Embryonic facial prominence (tissue), 1 donor: ENCODE results near the gene PCP2.

Experiments used
- DNase-seq: peaks from one replicate; pipeline ENCODE4 v3.0.0-alpha.2; 2016; ENCODE audit errors: extremely low spot score

The PCP2 gene

DNA sequence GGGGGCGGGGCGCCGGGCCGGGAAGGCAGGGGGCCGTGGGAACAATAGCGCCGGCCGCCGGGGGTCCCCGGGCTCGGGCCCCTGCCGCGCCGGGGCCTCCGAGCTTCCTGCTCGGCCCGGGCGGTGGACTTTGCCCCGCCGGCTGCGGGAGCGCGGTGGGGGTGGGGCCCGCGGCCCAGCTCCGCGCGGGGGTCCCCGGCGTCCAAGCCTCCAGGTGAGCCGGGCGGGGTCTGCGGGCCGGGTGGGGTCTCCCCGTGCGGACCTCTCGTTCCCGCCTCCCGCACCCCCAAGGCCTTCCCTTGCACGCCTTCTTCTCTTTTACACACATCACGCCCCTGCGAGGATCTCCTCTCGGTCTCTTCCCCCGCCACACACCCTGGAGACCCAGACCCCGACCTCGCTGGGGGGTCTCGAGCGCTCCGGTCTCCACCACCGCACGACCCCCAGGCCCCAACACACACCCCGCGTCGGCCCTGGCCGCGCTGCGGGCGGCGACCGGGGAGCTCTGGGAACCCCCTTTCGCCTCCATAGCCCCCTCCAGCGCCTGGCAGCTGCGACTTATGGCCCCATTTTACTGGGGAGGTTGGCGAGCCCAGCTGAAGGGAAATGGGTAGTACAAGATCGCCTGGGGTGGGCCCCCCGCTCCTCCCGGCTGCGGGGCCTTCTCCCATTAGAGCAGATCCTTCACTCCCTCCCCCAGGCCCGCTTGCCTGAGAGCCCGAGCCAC lies 37.1 kb downstream of the PCP2 start:
- DNase-seq: no peak

DNA sequence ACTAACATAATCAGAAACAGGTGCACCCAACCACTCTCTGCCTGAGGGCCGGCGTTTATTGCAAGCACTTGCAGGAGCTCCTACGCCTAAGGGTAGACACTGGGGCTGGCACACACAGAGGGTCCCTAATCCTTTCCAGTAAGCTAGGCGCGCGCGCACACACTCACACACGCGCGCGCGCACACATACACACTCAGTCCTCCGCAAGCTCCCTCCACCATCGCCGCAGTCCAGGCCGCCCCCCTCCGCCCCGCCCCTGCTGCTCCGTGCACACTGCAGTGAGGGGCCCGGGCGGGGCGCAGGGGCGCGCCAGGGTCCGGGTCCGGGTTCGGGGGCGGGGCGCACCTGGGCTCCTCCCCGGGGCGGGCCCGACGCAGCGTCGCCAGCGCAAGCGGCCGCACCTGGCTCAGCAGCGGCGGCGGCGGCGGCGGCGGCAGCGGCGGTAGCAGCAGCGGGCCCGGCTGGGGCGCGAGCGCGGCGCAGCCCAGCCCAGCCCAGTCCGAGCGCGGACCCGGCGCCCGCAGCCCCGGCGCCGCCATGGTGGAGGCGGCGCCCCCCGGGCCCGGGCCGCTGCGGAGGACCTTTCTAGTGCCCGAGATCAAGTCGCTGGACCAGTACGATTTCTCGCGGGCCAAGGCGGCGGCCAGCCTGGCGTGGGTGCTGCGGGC lies 37.9 kb downstream of the PCP2 start, which contains the start of gene CAMSAP3:
TSS of gene CAMSAP3 (plus strand) at position 398 of the 668 bp plus-strand sequence. CDS start at position 538, 140 bp downstream.
- DNase-seq: peak; percentile 30

DNA sequence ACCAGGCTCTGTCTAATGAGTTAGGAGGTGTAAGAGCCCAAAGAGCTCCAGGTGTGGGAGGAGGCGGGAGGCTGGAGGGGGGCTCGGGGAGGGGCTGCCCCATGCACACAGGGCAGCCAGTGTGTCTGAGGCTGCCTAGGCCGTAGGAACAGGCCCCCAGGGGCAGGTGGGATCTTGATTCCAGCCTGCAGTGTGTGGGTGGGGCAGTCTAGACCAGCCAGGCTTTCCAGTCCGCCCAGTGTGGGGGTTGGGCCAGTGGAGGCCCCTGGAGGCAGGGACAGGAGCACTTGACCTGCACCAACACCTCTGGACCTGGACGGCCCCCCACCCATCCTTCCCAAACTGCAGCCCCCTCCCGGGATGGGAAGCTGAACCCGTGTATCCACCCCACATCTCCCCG lies 43.3 kb downstream of the PCP2 start:
- no peak for DNase-seq

DNA sequence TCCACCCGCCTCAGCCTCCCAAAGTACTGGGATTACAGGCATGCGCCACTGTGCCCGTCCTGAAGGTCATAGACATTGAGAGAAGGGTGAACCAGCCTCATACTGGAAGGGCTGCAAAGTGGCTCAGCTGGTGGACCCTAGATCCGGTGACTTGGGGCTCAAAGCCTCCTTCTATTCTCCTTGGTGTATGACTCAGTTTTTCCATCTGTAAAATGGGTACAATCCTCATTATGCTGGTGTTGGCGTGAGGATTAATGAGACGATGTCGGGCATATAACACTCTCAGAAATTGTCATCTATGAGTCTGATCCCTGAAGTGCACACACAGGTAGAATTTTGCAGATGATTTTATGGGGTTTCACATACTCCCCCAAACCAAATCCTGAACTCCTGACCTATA lies 43.7 kb downstream of the PCP2 start:
- DNase-seq: no peak

- no peak for DNase-seq
Observed at GRCh38 chr19:7582446-7582845, 51.1 kb downstream of the PCP2 start.
